GM23248 (cell line): Measurements from ENCODE around the gene GRHPR.

Source experiments
- EZH2 ChIP-seq: fragments of 200-600 bp; sonication (generic); IDR thresholded peaks from 2 replicates; pipeline ENCODE4 v1.6.1; 2018; ENCODE audit warnings: antibody characterized with exemption, mild to moderate bottlenecking; ENCODE audit not compliant: insufficient read depth, poor library complexity, severe bottlenecking
- EZH2phosphoT487 ChIP-seq: fragments of 200-600 bp; sonication (generic); IDR thresholded peaks from 2 replicates; pipeline ENCODE4 v1.6.1; 2018; ENCODE audit warnings: antibody characterized with exemption, moderate library complexity, mild to moderate bottlenecking, low read depth; ENCODE audit not compliant: insufficient read depth

DNA sequence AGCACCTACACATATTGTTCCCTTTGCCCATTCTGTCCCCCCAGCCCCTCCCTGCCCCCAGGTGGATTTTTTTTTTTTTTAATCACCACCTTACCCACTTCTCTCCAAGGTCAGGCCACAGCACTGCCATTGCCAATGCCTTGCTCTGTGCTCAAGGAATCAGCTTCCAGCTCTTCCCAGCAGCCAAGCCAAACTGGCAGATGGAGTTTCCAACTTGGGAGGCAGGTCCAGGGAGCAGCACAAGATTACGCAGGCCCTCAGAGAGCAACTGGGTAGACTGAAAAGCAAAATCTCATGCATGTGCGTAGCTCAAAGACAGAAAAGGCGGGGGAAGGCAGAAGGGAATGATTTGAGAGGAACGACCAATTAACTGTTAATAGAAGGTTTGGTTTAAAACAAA lies 15.1 kb downstream of the GRHPR start:
- TF ChIP-seq EZH2phosphoT487 (no peak), EZH2 (no peak)
